ENCODE measurements around the gene SGCA. TPM values are rescaled to one million over a fixed set of nuclear protein-coding genes. Genes with fewer than 3 reads are reported as not detected.

Gene SGCA
- total RNA-seq, 1 donor from 2014 or later, result 78.5 TPM

DNA sequence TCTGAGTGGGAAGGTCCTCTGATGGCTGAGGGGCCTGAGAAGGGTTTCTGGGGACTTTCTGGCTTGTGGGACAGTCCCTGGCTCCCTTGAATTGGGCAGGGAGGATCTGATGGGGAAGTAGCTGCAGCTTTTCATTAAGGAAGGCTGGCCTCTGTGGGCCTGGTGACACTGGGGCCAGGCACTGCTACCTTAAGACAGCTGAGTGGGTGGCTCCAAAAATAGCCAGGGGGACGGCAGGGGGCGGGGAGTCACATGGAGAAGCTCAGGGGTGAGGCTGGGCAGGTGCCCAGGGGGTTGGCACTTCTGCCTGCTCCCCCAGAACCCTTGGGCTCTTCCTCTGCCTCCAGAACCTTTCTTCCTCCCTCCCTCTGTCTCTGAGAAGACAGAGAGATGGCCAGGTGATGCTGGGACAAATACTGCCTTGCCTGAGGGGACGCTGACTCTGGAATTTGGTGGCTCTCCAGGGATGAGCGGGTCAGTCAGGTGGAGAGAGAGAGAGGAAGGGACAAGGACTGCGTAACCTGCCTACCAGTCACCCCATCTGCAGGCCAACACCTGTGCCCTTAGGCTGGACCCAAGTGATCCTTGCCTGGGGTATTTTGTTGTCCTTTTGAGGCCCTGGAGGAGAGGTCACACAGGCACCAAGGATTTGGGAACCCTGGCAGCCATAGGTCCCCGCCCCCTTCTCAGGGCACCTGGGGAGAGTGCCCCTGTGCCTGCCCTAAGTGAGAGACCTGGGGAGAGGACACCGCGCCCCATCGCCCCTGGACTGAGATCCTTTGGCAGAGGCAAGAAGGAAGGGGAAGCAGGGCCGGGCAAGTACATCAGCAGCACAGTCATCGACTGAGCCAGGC is 1.7 kb upstream of the SGCA start:
- no peak for DNase-seq (ENCODE audit: low spot score in 2 of 2)
- peak overlapping the region; percentile 29 to 97 for H3K27ac ChIP-seq
- intact Hi-C loops (cut with DNase I), result no loop called here
- no peak overlapping the region for H3K4me3 ChIP-seq
- peaks cover 0 to 3% of the 10 kb centered on the region in 2 donors for H3K36me3 ChIP-seq
- no peaks in the 10 kb centered on the region for H3K9me3 ChIP-seq
- H3K27me3 ChIP-seq, result no peaks in the 10 kb centered on the region
- no peak for TF ChIP-seq CTCF (IDR thresholded peaks at IDR 0.05)
- H3K4me1 ChIP-seq, result peaks cover 18 to 39% of the 10 kb centered on the region in 2 donors

GRCh38 chr17:50164697-50164988 is 1.2 kb upstream of the SGCA start:
- intact Hi-C loops (cut with DNase I), result no loop called here
- H3K9me3 ChIP-seq, result no peaks in the 10 kb centered on the region
- H3K27ac ChIP-seq, result peak overlapping the region; percentile 97 to 99
- H3K27me3 ChIP-seq, result no peaks in the 10 kb centered on the region
- peaks cover 0 to 3% of the 10 kb centered on the region in 2 donors for H3K36me3 ChIP-seq
- H3K4me3 ChIP-seq, result no peak overlapping the region
- no peak for DNase-seq (ENCODE audit: low spot score in 2 of 2)
- no peak for TF ChIP-seq CTCF (IDR thresholded peaks at IDR 0.05)
- peaks cover 19 to 44% of the 10 kb centered on the region in 2 donors for H3K4me1 ChIP-seq

GRCh38 chr17:50165066-50165465 is 739 bp upstream of the SGCA start:
- peak overlapping the region; percentile 97 to 99 for H3K27ac ChIP-seq
- DNase-seq (ENCODE audit: low spot score in 2 of 2), result no peak
- H3K27me3 ChIP-seq, result no peaks in the 10 kb centered on the region
- intact Hi-C loops (cut with DNase I), result no loop called here
- TF ChIP-seq CTCF (IDR thresholded peaks at IDR 0.05), result no peak
- H3K9me3 ChIP-seq, result no peaks in the 10 kb centered on the region
- peaks cover 3 to 6% of the 10 kb centered on the region in 2 donors for H3K36me3 ChIP-seq
- H3K4me3 ChIP-seq, result peak overlapping the region in 1 of 2 donors; percentile 73
- H3K4me1 ChIP-seq, result peaks cover 19 to 47% of the 10 kb centered on the region in 2 donors

DNA sequence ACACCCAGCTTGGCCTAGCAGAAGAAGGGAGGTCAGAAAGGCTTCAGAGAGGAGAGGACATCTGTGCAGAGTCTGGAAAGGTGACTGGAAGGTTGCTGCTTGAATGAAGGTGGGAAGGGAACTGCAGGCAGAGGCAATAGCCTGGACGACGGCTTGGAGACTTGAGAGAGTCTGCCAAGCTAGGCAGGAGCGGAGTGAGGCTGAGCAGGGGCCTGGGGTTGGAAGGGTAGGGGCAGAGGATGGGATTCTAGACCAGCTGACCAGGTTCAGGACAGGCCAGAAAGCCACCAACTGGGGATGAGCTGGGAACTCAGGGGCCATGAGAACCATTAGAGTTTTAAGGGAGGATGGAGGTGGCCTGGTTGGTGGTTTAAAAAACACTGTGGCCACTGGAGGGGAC is 339 bp upstream of the SGCA start:
- Histone ChIP-seq H3K27ac (peak overlapping the region; percentile 97 to 99), H3K4me1 (peaks cover 19 to 46% of the 10 kb centered on the region in 2 donors), H3K27me3 (no peaks in the 10 kb centered on the region), H3K36me3 (peaks cover 7 to 10% of the 10 kb centered on the region in 2 donors), H3K9me3 (no peaks in the 10 kb centered on the region), H3K4me3 (peak overlapping the region; percentile 25 to 73)
- DNase-seq (ENCODE audit: low spot score in 2 of 2), result no peak
- no peak for TF ChIP-seq CTCF (IDR thresholded peaks at IDR 0.05)
- intact Hi-C loops (cut with DNase I), result no loop called here

DNA sequence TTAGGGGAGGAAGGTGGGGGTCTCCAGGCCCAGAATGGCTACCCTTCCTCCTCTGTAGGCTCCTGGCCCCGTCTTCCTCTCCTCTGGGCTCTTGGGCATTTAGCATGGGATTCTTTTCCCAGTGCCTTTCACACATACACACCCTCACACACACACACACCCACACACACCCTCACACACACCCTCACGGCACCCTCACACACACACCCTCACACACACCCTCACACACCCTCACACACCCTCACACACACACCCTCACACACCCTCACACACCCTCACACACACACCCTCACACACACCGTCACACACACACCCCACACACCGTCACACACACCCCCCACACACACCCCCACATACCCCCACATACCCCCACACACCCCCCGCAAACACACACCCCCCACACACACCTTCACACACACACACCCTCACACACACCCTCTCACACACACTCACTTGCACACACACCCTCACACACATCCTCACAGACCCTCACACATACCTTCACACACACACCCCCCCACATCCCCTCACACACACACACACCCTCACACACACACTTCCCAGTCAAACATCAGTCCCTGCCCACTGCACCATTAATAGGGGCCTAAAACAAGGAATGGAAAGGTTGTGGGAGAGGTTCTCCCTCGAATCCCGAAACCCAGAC is 845 bp downstream of the SGCA start:
- Histone ChIP-seq H3K36me3 (peaks cover 12 to 13% of the 10 kb centered on the region in 2 donors), H3K27ac (peak overlapping the region; percentile 97 to 99), H3K27me3 (no peaks in the 10 kb centered on the region), H3K9me3 (no peaks in the 10 kb centered on the region), H3K4me1 (peaks cover 19 to 40% of the 10 kb centered on the region in 2 donors), H3K4me3 (peak overlapping the region; percentile 25 to 73)
- DNase-seq (ENCODE audit: low spot score in 2 of 2), result no peak
- intact Hi-C loops (cut with DNase I), result no loop called here
- no peak for TF ChIP-seq CTCF (IDR thresholded peaks at IDR 0.05)
